HG03064 (cell line): Measurements from ENCODE around the gene EYA4.

Experiments used
- ATAC-seq: cut with Tn5 transposase; IDR thresholded peaks from one replicate; pipeline ENCODE4 v1.9.1; 2021; ENCODE audit warnings: low read depth; ENCODE audit not compliant: unreplicated experiment

Gene EYA4

GRCh38 chr6:133286765-133287164 lies 45.6 kb downstream of the EYA4 start:
- no peak for ATAC-seq

GRCh38 chr6:133288662-133289061 lies 47.5 kb downstream of the EYA4 start:
- ATAC-seq: no peak

GRCh38 chr6:133289733-133290306 lies 48.7 kb downstream of the EYA4 start:
- ATAC-seq: no peak

- no peak for ATAC-seq
Measured at GRCh38 chr6:133290930-133291329, 49.8 kb downstream of the EYA4 start.

- ATAC-seq: no peak
Measured at GRCh38 chr6:133291671-133292070, 50.5 kb downstream of the EYA4 start.

- ATAC-seq: no peak
Measured at GRCh38 chr6:133297657-133298056, 56.5 kb downstream of the EYA4 start.

GRCh38 chr6:133298335-133298734 lies 57.2 kb downstream of the EYA4 start:
- ATAC-seq: no peak

DNA sequence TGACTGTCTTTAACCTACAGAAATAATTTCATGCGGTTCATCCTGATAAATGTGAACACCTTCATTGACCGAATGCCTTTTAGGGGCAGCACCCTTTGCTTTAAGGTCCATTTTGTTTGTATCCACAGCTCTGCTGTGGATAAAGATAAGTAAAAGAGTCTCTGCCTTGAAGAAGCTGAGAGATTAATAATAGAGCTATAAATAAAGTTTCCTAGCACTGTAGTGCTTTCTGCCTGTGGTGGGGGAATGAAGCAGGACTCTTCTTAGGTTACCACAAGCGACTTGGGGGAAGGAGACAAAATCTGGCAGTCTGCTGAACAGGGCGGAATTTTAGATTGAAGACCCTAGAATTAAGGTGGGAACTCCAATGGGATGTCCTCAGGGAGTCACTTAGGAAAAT lies 57.6 kb downstream of the EYA4 start:
- ATAC-seq: no peak

DNA sequence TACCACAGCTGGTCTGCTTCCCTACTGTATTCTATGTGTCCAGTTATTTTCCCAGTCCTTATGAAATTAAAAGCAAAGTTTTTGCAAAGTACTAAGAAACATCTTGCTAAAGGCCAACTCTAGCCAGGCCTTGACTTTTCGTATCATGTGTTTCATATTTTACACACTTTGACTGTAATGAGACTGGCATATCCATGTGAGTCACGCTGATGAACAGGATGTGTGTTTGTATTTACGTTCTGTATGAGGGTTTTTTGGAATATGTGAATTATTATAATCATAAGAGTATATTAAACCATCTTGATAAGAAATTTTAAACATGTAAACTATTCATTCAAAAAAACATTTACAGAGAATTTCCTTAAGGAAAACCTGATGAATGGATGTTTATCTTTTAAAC lies 59.7 kb downstream of the EYA4 start:
- no peak for ATAC-seq

- no peak for ATAC-seq
Measured at GRCh38 chr6:133301835-133302234, 60.7 kb downstream of the EYA4 start.

GRCh38 chr6:133306931-133307330 lies 65.8 kb downstream of the EYA4 start:
- no peak for ATAC-seq

DNA sequence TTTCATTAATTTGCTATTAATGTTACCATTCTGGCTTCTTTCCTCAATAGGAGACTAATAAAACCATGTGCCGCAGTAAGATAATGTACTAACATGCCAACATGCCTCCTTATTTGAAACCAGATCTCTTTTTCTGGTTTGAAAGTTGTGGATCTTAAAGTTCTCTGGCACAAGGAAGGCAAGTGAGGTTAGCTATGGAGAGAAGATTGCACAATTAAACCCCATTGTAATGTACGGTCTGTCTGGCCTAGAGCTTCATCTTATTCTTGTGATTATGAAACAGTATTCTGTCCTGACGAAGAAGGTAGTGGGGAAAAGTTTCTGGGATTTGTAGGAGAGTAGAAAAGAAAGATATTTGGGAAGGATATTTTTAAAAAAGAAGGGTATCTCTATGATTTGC lies 68.4 kb downstream of the EYA4 start:
- ATAC-seq: no peak

GRCh38 chr6:133312006-133312405 lies 70.8 kb downstream of the EYA4 start:
- no peak for ATAC-seq

DNA sequence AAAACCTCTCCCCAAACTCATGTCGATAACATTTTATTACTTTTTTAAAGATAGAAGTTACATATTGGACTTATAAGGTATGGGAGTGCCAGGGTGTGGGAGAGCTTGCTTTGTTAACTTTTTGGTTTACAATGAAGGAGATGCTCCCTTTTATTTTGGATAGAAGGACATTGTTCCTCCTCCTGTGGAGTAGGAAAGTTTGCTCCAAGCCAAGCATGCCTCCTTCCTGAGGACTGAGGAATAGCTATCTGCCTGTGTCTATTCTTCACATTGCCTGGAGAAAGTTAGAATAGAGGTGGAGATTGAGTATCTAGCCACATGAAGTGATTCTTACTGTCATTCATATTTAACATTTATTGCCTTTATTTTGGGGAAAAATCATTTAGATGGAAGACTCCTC lies 71.9 kb downstream of the EYA4 start:
- no peak for ATAC-seq

DNA sequence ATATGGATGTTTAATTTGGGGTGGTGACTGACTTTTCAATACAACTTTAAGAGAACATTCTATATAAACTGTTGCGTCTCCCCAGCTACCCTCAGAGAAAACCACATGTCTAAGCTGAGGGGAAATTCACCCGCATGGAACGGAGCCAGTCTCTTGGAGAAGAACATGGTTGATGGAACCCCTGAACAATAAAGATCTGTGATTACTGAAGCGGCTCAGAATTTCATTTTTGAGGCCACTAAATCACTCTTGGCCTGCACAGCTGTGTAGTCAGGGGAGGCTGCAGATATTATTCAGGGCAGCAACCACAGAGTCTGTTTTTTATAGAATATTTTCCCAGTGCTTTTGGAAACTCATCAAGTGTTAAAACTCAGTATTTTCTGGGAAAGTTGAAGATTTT lies 73.8 kb downstream of the EYA4 start:
- no peak for ATAC-seq

DNA sequence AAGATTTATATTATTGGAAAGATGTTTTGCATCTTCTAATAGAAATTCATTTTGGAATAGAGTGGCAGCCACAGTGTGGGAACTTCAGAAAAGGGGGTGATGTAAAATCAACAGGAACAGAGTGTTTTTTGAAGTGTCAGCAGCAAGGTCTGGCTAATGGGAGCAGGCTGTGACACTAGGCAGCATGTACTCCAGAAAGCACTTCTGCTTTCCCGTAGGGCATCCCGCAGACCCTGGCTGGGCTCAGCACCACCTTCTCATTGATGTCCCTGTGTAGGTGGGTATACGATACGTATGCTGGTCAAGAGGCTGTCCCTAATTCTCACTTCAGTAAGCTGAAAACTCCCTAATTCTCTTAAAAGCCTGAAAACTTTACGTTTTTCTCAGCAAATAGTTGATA lies 74.7 kb downstream of the EYA4 start:
- no peak for ATAC-seq

- ATAC-seq: no peak
Measured at GRCh38 chr6:133317704-133318103, 76.5 kb downstream of the EYA4 start.

DNA sequence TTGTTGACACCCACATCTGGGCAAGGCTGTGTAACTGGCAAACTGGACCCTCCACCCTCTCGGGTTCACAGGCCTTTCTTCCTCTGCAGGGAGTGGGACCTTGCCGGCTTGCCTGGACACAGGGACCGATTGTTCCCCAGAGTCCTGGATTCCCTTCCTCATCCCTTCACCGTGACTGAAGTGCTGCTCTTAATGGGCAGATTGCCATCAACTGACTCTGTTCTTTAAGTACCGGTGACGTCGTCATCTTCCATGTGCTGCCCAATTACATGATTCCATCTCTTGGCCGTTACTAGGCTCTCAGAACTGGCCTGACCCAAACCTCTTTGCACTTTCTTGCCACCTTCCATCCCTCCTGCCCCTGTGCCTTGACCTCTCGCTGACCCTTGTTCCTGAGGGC lies 85.4 kb downstream of the EYA4 start:
- no peak for ATAC-seq

DNA sequence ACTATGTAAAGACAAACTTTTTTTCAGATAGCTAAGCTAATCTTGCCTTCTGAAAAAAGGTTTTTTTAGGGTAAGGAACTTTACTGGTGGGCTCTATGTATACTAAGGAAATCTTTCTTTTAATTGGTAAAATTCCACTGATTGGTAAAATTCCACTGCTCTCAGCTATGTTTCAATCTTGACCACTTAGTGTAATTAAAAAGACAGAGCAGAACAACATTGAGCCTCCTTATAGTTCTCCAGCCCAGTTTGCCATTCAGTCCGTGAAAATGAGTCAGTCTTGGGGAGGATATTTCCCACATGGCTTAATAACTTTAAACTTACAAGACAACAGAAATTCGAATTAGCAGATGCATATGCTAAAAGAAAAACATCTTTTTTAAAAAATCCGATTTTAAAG lies 92.7 kb downstream of the EYA4 start:
- no peak for ATAC-seq

DNA sequence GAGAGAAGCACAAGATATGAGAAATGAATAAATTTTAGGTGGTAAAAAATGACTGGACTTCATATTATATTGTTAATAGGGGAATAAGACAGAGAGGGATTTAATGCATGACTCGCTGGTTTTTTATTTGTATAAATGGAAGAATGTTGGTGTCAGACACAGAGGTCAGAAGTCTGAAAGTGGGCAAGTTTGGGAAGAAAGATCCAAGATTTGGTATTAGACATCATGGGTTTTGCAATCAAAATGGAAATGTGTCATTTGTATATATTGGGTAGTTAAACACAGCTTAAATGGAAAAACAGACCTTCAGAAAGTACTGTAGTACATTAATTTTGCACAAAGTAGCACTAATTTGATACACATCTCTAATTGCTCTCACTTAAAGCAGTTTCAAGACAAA lies 96.2 kb downstream of the EYA4 start:
- no peak for ATAC-seq

DNA sequence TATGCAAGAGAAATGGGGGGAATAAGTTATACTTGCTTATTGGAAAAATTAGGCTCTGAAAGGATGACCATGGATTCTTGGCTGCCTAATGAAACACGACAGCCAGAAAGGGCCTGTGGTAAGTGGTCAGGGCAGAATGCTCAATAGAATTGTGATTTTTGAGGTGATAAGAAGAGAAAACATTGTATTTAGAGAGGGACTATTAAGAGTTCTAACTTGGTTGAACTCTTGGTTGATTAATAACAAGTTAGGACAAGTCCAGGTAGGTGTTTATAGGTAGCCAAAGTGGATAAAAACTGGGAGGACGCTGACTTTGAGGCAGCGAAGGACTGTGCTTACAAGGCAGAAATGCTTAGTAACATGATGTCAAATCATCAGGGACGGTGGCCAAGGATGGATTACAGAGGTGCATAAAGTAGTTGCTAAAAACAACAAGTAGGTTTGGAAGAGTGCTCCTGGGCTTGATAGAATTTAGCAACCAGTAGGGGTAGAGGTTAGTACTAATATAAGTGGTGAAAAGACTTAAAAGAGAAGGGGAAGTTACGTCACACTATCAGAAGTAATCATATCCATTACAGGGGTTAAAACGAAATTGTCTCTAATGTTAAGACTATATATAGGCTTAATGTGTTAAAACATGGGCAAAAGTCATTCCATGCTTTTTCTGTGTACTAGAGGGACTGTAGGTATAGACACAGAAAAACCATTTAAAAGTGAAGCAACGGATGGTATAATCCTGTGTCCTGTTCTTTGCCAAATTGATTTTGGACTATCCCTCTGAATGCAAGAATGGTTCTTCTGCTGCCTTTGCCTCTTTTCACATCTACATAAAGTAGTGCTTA lies 98.6 kb downstream of the EYA4 start:
- no peak for ATAC-seq

DNA sequence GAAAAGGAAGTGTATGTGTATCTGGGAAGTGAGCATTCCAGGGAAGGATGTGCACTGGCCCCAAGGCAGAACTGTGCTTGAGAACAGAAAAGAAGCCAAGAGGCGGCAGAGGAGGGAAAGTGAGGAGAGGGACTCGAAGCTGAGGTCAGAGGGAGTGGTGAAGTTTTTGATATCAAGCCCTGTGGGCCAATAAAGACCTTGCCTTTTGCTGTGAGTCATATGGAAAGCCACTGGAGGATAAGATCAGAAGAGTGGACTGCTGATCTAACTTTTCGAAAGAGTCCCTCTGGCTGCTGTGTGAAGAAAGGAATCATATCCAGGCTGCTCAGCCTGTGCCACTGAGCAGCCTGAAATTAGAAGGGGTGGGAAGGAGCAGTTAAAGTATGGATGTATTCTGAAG lies 99.4 kb downstream of the EYA4 start:
- ATAC-seq: no peak
